Stimulated activated CD8-positive, alpha-beta memory T cell treated with anti-CD3 and anti-CD28 coated beads, Interleukin-12 subunit alpha, Interleukin-12 subunit beta, amount 100 ng/mL, for 1 hour (primary cell): ENCODE measurements around the gene IL1RL2.

ENCODE experiments used
- DNase-seq: peaks from one replicate; pipeline ENCODE4 v3.0.0-alpha.2; 2020; ENCODE audit warnings: low read depth

The IL1RL2 gene

DNA sequence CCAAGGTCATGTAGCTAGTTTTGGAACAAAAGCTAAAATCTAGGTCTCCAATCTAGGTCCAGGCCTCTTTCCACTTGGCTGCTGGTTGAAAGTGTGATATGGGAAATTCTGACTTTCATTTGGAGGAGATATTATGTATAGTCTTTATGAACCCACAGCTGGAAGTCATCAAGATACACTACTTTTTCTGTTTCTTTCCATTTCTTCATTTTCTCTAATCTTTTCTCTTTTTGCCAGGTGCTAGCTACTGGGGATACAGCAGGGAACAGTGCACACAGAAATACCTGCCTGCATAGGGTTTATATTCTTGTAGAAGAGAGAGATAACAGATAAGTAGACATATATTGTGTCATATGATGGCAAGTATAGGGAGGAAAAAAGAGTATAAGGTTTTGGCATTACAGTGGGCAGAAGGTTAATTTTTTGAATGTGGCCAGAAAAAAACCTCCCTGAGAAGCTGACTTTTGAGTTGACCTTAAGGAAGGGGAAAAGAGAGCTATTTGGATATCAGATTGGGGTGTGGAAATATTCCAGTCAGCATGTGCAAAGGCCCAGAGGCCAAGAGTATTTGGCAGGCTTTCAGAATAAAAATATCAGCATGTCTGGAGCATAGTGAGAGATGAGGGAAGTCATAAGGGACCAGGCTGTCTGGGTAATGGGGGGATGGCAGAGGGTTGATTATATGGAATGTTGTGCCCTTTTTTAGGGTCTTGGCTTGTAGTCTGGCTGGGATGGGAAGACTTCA, 28.6 kb upstream of the IL1RL2 start:
- no peak for DNase-seq

- no peak for DNase-seq
Observed at GRCh38 chr2:102159295-102159694, 27.5 kb upstream of the IL1RL2 start.

GRCh38 chr2:102166189-102166845, 20.5 kb upstream of the IL1RL2 start:
- DNase-seq, result no peak

DNA sequence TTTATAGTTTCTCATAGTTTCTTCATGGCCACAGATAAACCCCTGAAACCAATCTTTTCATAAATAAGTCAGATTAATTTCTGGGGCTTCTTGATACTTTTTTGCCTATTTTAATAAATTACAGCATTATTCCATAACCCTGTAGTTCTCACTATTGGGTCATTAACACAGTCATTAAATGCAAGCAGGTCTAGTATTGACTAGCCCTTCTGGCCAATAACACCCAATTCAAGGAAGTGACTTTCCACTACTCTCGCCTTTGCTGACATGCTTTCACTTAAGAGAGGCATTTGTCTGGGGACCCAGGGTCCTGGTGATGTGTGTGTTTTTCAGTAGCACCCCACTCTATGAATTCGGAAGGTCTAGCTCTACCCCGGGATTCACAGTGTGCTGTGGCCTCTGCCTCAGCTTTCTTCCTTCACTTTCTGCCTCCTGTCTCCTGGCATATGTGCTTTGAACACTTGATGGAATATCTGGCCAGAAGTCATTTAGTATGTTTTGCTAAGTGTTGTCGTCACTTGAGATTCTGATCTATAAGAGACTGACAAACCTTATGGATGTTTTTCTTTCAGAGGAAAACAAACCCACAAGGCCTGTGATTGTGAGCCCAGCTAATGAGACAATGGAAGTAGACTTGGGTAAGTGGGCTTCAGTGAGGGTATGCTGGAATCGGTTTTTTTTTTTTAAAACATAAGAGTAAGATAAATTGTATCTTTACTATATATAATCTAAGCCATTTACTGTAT, 18.6 kb upstream of the IL1RL2 start:
- no peak for DNase-seq

GRCh38 chr2:102171946-102172345, 14.9 kb upstream of the IL1RL2 start:
- DNase-seq, result no peak

GRCh38 chr2:102172745-102173144, 14.1 kb upstream of the IL1RL2 start:
- no peak for DNase-seq

GRCh38 chr2:102176172-102176571, 10.7 kb upstream of the IL1RL2 start:
- DNase-seq, result no peak

DNA sequence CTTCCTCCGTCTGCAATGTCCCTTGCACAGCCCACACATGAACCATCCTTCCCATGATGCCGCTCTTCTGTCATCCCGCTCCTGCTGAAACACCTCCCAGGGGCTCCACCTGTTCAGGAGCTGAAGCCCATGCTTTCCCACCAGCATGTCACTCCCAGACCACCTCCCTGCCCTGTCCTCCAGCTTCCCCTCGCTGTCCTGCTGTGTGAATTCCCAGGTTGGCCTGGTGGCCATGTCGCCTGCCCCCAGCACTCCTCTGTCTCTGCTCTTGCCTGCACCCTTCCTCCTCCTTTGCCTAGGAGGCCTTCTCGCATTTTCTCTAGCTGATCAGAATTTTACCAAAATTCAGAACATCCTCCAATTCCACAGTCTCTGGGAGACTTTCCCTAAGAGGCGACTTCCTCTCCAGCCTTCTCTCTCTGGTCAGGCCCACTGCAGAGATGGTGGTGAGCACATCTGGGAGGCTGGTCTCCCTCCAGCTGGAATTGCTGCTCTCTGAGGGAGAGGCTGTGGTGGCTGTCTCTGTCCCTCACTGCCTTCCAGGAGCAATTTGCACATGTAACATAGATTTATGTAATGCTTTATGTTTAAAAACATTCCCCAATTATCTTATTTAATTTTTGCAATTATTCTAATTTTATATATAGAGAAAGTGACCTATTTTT, 8.9 kb upstream of the IL1RL2 start:
- DNase-seq, result no peak

DNA sequence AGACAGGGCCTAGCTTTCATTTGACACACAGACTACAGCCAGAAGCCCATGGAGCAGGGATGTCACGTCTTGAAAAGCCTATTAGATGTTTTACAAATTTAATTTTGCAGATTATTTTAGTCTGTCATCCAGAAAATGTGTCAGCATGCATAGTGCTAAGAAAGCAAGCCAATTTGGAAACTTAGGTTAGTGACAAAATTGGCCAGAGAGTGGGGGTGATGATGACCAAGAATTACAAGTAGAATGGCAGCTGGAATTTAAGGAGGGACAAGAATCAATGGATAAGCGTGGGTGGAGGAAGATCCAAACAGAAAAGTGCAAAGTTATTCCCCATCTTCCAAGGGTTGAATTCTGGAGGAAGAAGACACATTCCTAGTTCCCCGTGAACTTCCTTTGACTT, 7.8 kb upstream of the IL1RL2 start:
- DNase-seq, result no peak

DNA sequence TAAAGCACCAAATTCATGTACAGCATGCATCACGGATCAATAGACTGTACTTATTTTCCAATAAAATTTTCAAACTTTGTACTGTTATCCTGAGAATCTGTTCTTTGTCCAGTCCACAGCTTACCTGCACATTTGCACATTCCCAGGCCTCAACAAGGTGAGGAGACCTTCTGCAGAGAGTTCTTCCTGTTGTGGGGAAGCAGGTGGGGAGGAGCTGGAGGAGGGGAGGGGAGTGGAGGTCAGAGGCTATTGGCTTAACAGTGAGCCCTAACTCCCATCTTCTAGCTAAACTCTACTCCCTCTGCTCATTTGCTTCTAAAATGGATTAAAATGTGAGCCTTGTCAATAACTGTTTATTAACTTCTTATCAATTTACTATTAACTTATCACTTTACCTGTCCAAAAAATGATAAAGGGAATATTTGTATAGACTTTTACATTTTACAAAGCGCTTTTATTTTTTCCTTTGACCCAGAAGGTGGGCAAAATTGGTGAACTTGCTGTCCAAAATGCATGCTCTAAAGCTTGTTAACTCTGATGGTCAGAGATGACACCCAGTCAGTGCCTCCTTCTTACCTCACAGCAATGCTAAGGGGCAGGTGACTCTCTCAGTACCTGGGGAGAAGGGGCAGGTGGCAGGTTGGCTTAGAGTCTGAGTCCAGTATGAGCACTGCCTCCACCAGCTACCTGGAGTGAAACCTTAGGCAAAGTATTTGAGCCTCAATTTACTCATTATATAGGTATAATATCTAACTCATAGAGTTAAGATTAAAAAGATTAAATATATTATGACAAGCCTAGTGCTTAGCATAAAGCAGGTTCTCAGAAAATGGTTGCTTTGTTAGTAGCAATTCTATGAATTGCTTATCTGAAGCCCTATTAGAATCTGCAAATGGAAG, 6.8 kb upstream of the IL1RL2 start:
- DNase-seq, result no peak

GRCh38 chr2:102180687-102180999, 6.2 kb upstream of the IL1RL2 start:
- no peak for DNase-seq

GRCh38 chr2:102181376-102181775, 5.4 kb upstream of the IL1RL2 start:
- DNase-seq, result no peak

DNA sequence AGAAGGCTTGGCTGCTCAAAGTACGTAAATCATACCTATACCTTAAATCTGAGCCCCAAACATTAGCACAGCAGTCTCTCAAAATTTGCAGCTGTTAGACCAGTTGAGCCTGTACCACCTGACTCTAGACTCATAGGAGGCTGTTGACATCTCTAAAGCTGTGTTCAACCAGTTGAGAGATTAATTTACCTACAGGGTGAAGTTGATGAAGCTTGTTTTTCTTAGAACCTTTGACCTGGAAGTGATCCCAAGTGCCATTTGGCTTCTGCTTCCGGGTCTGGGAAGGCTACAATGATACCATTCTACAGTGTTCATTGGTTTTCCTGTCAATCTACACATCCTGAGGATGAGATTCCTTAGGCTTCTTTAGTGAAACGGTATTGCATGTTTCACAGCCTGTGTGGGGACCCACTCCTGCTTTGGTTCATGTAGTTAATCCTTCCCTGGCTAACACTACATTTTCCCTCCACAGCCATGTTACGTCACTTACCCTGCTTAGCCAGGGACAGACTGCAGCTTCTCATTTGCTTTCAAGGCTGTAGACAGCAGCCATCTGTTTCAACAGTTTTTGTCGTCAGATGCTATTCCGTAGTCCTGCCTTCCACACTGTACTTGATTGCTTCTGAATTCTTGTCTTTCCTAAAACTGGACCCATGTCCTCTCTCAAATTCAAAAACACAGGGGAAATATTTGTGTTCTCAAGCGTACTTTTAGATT, 4.7 kb upstream of the IL1RL2 start:
- no peak for DNase-seq

GRCh38 chr2:102184018-102184417, 2.8 kb upstream of the IL1RL2 start:
- no peak for DNase-seq

- DNase-seq, result no peak
Observed at GRCh38 chr2:102184568-102184967, 2.3 kb upstream of the IL1RL2 start.

DNA sequence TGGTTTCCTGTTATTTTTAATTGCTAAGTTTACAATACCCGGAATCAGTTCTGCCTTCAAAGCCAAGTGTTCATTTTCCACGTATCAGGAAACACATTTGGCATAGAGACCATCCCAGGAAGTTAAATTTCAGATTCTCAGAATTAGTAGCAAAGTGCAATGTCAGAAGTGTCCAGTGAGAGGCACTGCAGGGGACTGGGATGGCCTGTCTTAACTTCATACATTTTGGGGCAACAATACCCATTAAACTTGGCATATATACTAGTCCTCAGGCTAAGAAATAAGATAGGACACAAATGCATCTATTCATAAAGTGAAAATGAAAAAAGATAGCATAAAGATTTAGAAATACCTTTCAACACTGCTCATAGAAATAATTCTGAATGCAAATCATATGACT, 1.5 kb upstream of the IL1RL2 start:
- no peak for DNase-seq

DNA sequence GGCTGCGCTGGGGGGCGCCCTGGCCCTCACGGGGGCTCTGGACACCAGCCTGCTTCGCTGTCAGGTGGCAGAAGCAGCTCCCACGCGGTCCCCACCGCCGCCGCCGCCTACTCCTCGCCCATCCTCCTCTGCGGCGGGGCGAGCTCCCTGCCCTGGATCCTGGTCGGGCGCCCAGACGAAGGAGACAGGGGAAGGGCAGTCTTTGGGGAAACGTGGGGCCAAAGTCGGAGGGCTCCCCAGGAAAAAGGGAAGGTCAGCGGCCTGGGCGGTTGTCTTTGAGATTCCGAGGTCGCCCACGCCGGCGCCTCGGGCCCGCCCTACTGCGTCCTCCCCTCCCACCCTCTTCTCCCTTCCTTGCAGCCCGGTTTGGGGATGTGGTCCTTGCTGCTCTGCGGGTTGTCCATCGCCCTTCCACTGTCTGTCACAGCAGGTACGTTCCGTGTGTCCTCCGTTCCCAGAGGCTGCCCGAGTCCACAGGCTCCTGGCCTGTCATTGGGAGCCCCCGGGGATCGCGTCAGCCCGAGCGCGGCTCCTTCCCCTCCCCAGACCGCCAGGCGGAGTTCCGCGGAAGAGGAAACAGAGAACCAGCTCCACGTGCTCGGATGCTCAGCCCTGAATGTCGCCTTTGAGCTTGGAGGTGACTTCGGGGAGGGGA, 800 bp downstream of the IL1RL2 start:
- no peak for DNase-seq

GRCh38 chr2:102190430-102191107, 3.7 kb downstream of the IL1RL2 start:
- no peak for DNase-seq

- no peak for DNase-seq
Observed at GRCh38 chr2:102191501-102191900, 4.7 kb downstream of the IL1RL2 start.

GRCh38 chr2:102193074-102193473, 6.3 kb downstream of the IL1RL2 start:
- DNase-seq, result no peak
